GM21717 (cell line): ENCODE measurements around the gene USP28.
A peak's percentile ranks its signal among the peaks of the same experiment; 100 is the strongest.
"Not testable (repeated sequence)": the region's sequence is repeated elsewhere in the genome, so short reads cannot be mapped to it uniquely, and the experiment has no call there.

Experiments
- ATAC-seq: cut with Tn5 transposase; IDR thresholded peaks from one replicate; pipeline ENCODE4 v1.9.1; 2021; ENCODE audit warnings: mild to moderate bottlenecking, moderate library complexity; ENCODE audit not compliant: unreplicated experiment

Gene USP28

GRCh38 chr11:113774174-113774503 is 101.2 kb downstream of the USP28 start:
- no peak for ATAC-seq

- peak; percentile 98 for ATAC-seq
These were observed 101.8 kb downstream of the USP28 start, which contains the start of gene ZW10 for GRCh38 chr11:113773416-113774173. Gene ZW10, minus strand, starts transcription at chr11:113773692. Its CDS starts 26 bp downstream, at chr11:113773666.

- ATAC-seq = no peak
These were observed 102.3 kb downstream of the USP28 start for GRCh38 chr11:113773092-113773415.

GRCh38 chr11:113771964-113772363 is 103.4 kb downstream of the USP28 start:
- ATAC-seq = no peak

- no peak for ATAC-seq
These were observed 110.7 kb downstream of the USP28 start for GRCh38 chr11:113764527-113765219.

- not testable (repeated sequence) for ATAC-seq
These were observed 112.3 kb downstream of the USP28 start for GRCh38 chr11:113763040-113763439.

- no peak for ATAC-seq
These were observed 115.1 kb downstream of the USP28 start for GRCh38 chr11:113760241-113760640.

GRCh38 chr11:113752932-113753331 is 122.4 kb downstream of the USP28 start:
- no peak for ATAC-seq
